K562 (cell line): Measurements from ENCODE around the gene FOXN3. TPM values are rescaled to one million over a fixed set of nuclear protein-coding genes. Genes with fewer than 3 reads are reported as not detected.
A peak's percentile ranks its signal among the peaks of the same experiment; 100 is the strongest.

Source experiments
- ARID1B ChIP-seq: fragments of 450-650 bp; IDR thresholded peaks from 2 replicates; pipeline ENCODE4 v1.6.1; 2016; ENCODE audit warnings: antibody characterized with exemption, mild to moderate bottlenecking, inconsistent platforms
- ARNT ChIP-seq, 2 experiments: fragments of 450-650 bp; IDR thresholded peaks; 2 replicates each; pipeline ENCODE4 v1.6.1; 2016; ENCODE audit warnings: mild to moderate bottlenecking in 1 of 2
- ATF7 ChIP-seq: fragments of 450-650 bp; IDR thresholded peaks from 2 replicates; pipeline ENCODE4 v1.7.1; 2014; ENCODE audit warnings: mild to moderate bottlenecking, moderate library complexity
- CBFA2T2 ChIP-seq: fragments of 450-650 bp; conservative IDR thresholded peaks from 2 replicates; pipeline ENCODE4 v1.6.1; 2017; ENCODE audit warnings: mild to moderate bottlenecking
- CBX3 ChIP-seq, 2 experiments: IDR thresholded peaks; 1 replicate in 1 of 2; 2 replicates in 1 of 2; pipeline ENCODE4 v1.6.1; 2012; ENCODE audit warnings: inconsistent platforms in 2 of 2, low read length in 2 of 2, borderline replicate concordance in 1 of 2, control low read depth in 1 of 2
- EP300 ChIP-seq: IDR thresholded peaks from 2 replicates; pipeline ENCODE4 v1.6.1; 2012; ENCODE audit warnings: low read length, improper control_type of control experiment
- LEF1 ChIP-seq: fragments of 450-650 bp; IDR thresholded peaks from 2 replicates; pipeline ENCODE4 v1.6.1; 2016; ENCODE audit warnings: mild to moderate bottlenecking
- MEF2D ChIP-seq: conservative IDR thresholded peaks from 2 replicates; pipeline ENCODE4 v1.6.1; 2016; ENCODE audit warnings: low read depth, missing genetic modification characterization, missing compliant biosample characterization
- NFIX ChIP-seq: fragments of 250-450 bp; sonication (Bioruptor Pico); IDR thresholded peaks from 2 replicates; pipeline ENCODE4 v1.4.0; 2020; ENCODE audit warnings: low read depth, mild to moderate bottlenecking, moderate library complexity
- PHF8 ChIP-seq: fragments of 200-600 bp; sonication (generic); IDR thresholded peaks from 2 replicates; pipeline ENCODE4 v1.6.1; 2012; ENCODE audit warnings: mixed run types, mild to moderate bottlenecking, inconsistent platforms, low read length, moderate library complexity, borderline replicate concordance
- SETDB1 ChIP-seq: IDR thresholded peaks from one replicate; pipeline ENCODE4 v1.6.1; 2012; ENCODE audit warnings: low read length, control low read depth, inconsistent platforms
- SMARCA4 ChIP-seq: fragments of 450-650 bp; IDR thresholded peaks from 2 replicates; pipeline ENCODE4 v1.6.1; 2016
- SNIP1 ChIP-seq: fragments of 450-650 bp; IDR thresholded peaks from 2 replicates; pipeline ENCODE4 v1.7.1; 2017; ENCODE audit warnings: low read depth, mild to moderate bottlenecking
- STAG1 ChIP-seq: sonication (generic); formaldehyde crosslinking; IDR thresholded peaks from 2 replicates; pipeline ENCODE4 v1.5.0; 2020; ENCODE audit warnings: missing genetic modification reagents, borderline replicate concordance
- TEAD4 ChIP-seq, 2 experiments: sonication (generic) in 1 of 2; formaldehyde crosslinking in 1 of 2; IDR thresholded peaks; 2 replicates each; pipeline versions ENCODE4 v1.6.1 to v1.8.0; 2012 to 2022; ENCODE audit warnings: borderline replicate concordance in 1 of 2, inconsistent platforms in 1 of 2, low read length in 1 of 2, mild to moderate bottlenecking in 1 of 2, missing genetic modification reagents in 1 of 2
- U2AF2 ChIP-seq: fragments of 200-400 bp; formaldehyde crosslinking; optimal IDR thresholded peaks from 2 replicates; pipeline ENCODE3; 2017; ENCODE audit warnings: low read depth, mild to moderate bottlenecking, low read length
- ZFX ChIP-seq: sonication (generic); formaldehyde crosslinking; IDR thresholded peaks from 2 replicates; pipeline ENCODE4 v1.8.0; 2022; ENCODE audit warnings: mild to moderate bottlenecking, missing genetic modification reagents, moderate library complexity
- ZKSCAN1 ChIP-seq: fragments of 150-350 bp; IDR thresholded peaks from 2 replicates; pipeline ENCODE4 v1.6.1; 2016; ENCODE audit warnings: low read depth, low read length
- polyA plus RNA-seq, 8 experiments: library from polyadenylated mRNA; depleted of rRNA in 4 of 8; stranded (reverse) in 5 of 8; unstranded in 3 of 8; fragments of >200 nt; fragmentation: Nextera tagmentation in 2 of 8; fragmentation: Illumina TruSeq in 1 of 8; extraction: Ambion mirVana in 2 of 8; extraction: Trizol in 1 of 8; gene quantifications; 2 replicates each; pipeline versions ENCODE4 v1.2.1 to v1.2.3, GENCODE V29; 2011 to 2014; ENCODE audit warnings: inconsistent platforms in 1 of 8, missing spikeins in 1 of 8
- total RNA-seq, 7 experiments: library from RNA; depleted of rRNA in 6 of 7; stranded (reverse); fragments of >200 nt in 6 of 7; fragmentation: Illumina TruSeq in 2 of 7; extraction: Trizol in 2 of 7; gene quantifications; 2 replicates each; pipeline versions ENCODE4 v1.2.1 to v1.2.3, GENCODE V29; 2011 to 2021; ENCODE audit warnings: low replicate concordance in 1 of 7
- TF ChIP-seq, protein P1 (sequence below): fragments of 200-800 bp; sonication (Bioruptor generic); IDR thresholded peaks from 2 replicates; pipeline ENCODE4 v1.6.1; 2017; ENCODE audit warnings: missing genetic modification characterization, missing compliant biosample characterization
- TF ChIP-seq, protein P2 (sequence below), 3 experiments: fragments of 200-800 bp in 1 of 3; fragments of 250-450 bp in 1 of 3; fragments of 450-650 bp in 1 of 3; sonication (Bioruptor Pico) in 1 of 3; sonication (Bioruptor generic) in 1 of 3; formaldehyde crosslinking in 1 of 3; IDR thresholded peaks; 2 replicates each; pipeline versions ENCODE4 v1.6.1 to v1.8.0; 2016 to 2022; ENCODE audit warnings: mild to moderate bottlenecking in 2 of 3, missing genetic modification characterization in 2 of 3, missing compliant biosample characterization in 1 of 3, moderate library complexity in 1 of 3
- TF ChIP-seq, protein P3 (sequence below): IDR thresholded peaks from 2 replicates; pipeline ENCODE4 v1.6.1; 2012; ENCODE audit warnings: low read depth, low read length, improper control_type of control experiment, borderline replicate concordance

The FOXN3 gene
- total and polyA plus RNA-seq, 9 of the 15 experiments (the other 6 are each of a cell fraction or from before 2014, with no cell fraction given), result 0.07 to 1.3 (median 0.40) TPM

DNA sequence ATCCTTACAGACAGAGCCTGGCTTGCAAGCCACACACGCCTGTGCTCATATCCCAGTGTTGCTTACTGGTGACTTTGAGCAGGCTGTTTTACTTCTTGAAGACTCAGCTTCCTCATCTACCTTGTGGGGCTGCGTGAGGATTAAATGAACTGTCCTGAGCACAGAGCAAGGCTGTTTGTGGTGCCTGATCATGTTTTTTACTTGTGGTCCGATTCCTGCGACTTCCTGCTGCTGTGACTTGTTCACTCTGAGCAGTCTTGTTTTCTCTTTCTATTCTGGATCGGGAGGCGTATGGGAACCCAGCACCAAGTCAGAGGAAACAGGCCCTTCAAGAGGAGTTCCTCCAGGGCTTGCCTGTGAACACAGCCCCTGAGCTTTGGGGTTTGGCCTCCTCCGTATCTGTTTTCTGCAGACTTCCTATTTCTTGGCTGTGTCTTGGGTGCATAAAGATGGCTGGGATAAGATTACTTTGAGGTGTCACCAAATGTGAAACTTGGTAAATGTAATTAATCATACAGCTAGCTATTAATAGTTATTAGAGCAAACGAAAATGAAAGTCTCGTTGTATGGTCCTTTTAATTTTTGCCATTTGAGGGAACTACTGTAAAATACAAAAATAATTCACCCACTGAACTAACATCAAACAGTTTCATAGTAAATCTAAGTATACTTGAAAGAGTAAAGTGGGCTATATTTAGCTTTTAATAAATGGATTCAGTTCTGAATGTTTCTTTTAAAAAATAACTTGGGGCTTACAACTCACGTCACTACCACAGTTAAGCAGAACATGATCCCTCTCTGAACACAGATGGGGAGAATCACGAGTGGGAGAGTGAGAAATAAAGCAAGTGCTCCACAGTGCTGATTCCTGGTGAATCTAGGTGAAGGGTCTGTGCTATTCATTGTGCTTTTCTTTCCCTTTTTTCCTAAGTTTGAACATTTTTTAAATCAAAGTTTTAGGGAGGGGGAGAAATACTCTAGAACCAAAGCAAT, 251.5 kb downstream of the FOXN3 start (continued):
- TF ChIP-seq LEF1 (peak; percentile 78), ATF7 (0 out of 2 replicates have a peak, but pooled peaks have one; percentile 15), ZFX (CRISPR knock-in tag) (peak; percentile 57), ZKSCAN1 (no peak), SMARCA4 (peak; percentile 92), SETDB1 (no peak), CBFA2T2 (peak; percentile 79), TEAD4 (IDR thresholded peaks at IDR 0.05; ENCODE audit: low read length) (peak; percentile 94), TEAD4 (CRISPR knock-in tag; IDR thresholded peaks at IDR 0.05; ENCODE audit: borderline replicate concordance) (no peak), ARID1B (peak; percentile 95), EP300 (peak; percentile 88), U2AF2 (no peak), SNIP1 (no peak), ARNT (IDR thresholded peaks at IDR 0.05) (peak in 1 of 2 experiments; percentile 46; a peak in 1 of 4 replicates), STAG1 (CRISPR knock-in tag) (no peak), PHF8 (peak; percentile 11; the same call in 1 of the 2 replicates), CBX3 (IDR thresholded peaks at IDR 0.05; ENCODE audit: borderline replicate concordance in 1 of 2, low read length in 2 of 2) (no peak), MEF2D (tag) (peak; percentile 91), NFIX (no peak)
- TF ChIP-seq, protein P1, sequence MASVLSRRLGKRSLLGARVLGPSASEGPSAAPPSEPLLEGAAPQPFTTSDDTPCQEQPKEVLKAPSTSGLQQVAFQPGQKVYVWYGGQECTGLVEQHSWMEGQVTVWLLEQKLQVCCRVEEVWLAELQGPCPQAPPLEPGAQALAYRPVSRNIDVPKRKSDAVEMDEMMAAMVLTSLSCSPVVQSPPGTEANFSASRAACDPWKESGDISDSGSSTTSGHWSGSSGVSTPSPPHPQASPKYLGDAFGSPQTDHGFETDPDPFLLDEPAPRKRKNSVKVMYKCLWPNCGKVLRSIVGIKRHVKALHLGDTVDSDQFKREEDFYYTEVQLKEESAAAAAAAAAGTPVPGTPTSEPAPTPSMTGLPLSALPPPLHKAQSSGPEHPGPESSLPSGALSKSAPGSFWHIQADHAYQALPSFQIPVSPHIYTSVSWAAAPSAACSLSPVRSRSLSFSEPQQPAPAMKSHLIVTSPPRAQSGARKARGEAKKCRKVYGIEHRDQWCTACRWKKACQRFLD (CRISPR knock-in tag), result peak; percentile 72
- TF ChIP-seq, protein P2, sequence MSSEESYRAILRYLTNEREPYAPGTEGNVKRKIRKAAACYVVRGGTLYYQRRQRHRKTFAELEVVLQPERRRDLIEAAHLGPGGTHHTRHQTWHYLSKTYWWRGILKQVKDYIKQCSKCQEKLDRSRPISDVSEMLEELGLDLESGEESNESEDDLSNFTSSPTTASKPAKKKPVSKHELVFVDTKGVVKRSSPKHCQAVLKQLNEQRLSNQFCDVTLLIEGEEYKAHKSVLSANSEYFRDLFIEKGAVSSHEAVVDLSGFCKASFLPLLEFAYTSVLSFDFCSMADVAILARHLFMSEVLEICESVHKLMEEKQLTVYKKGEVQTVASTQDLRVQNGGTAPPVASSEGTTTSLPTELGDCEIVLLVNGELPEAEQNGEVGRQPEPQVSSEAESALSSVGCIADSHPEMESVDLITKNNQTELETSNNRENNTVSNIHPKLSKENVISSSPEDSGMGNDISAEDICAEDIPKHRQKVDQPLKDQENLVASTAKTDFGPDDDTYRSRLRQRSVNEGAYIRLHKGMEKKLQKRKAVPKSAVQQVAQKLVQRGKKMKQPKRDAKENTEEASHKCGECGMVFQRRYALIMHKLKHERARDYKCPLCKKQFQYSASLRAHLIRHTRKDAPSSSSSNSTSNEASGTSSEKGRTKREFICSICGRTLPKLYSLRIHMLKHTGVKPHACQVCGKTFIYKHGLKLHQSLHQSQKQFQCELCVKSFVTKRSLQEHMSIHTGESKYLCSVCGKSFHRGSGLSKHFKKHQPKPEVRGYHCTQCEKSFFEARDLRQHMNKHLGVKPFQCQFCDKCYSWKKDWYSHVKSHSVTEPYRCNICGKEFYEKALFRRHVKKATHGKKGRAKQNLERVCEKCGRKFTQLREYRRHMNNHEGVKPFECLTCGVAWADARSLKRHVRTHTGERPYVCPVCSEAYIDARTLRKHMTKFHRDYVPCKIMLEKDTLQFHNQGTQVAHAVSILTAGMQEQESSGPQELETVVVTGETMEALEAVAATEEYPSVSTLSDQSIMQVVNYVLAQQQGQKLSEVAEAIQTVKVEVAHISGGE (CRISPR knock-in tag; IDR thresholded peaks at IDR 0.05), result peak in 1 of 3 experiments; percentile 59; a peak in 1 of 6 replicates
- TF ChIP-seq, protein P3, sequence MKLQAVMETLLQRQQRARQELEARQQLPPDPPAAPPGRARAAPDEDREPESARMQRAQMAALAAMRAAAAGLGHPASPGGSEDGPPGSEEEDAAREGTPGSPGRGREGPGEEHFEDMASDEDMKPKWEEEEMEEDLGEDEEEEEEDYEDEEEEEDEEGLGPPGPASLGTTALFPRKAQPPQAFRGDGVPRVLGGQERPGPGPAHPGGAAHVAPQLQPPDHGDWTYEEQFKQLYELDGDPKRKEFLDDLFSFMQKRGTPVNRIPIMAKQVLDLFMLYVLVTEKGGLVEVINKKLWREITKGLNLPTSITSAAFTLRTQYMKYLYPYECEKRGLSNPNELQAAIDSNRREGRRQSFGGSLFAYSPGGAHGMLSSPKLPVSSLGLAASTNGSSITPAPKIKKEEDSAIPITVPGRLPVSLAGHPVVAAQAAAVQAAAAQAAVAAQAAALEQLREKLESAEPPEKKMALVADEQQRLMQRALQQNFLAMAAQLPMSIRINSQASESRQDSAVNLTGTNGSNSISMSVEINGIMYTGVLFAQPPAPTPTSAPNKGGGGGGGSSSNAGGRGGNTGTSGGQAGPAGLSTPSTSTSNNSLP, result peak; percentile 54; the same call in 1 of the 2 replicates
